DND-41 (cell line): ENCODE measurements around the gene MCM9.

Source experiments
- ATAC-seq: fragments of 200-7000 bp; cut with Tn5 transposase; 3 replicates; pipeline ENCODE4 v1.9.1; 2021; ENCODE audit warnings: low read depth; ENCODE audit not compliant: insufficient read depth
- DNase-seq: peaks from one replicate; pipeline ENCODE4 v3.0.0-alpha.2; 2020
- H2AFZ ChIP-seq: 2 replicates; pipeline ENCODE4 v1.6.0; 2012; ENCODE audit warnings: low read depth, low read length
- H3K27ac ChIP-seq: 2 replicates; pipeline ENCODE4 v1.5.1; 2012; ENCODE audit warnings: low read length, inconsistent platforms
- H3K27me3 ChIP-seq: fragments of 200-600 bp; sonication (generic); 2 replicates; pipeline ENCODE4 v1.6.0; 2012; ENCODE audit warnings: low read length, mild to moderate bottlenecking, inconsistent platforms; ENCODE audit not compliant: insufficient read depth, poor library complexity
- H3K36me3 ChIP-seq: 2 replicates; pipeline ENCODE4 v1.5.1; 2012; ENCODE audit warnings: low read length, inconsistent platforms; ENCODE audit not compliant: insufficient read depth
- H3K4me1 ChIP-seq: 2 replicates; pipeline ENCODE4 v1.5.1; 2012; ENCODE audit warnings: mild to moderate bottlenecking, low read length; ENCODE audit not compliant: insufficient read depth
- H3K4me2 ChIP-seq: 2 replicates; pipeline ENCODE4 v1.6.0; 2012; ENCODE audit warnings: mild to moderate bottlenecking, moderate library complexity, low read length, inconsistent platforms; ENCODE audit not compliant: insufficient read depth
- H3K4me3 ChIP-seq, 2 experiments: fragments of 200-600 bp in 1 of 2; shearing (Covaris generic) in 1 of 2; 2 replicates each; pipeline ENCODE4 v1.5.1; 2012 to 2016; ENCODE audit warnings: inconsistent platforms in 2 of 2, low read length in 2 of 2, mild to moderate bottlenecking in 2 of 2, low read depth in 1 of 2, moderate library complexity in 1 of 2
- H3K79me2 ChIP-seq: 2 replicates; pipeline ENCODE4 v1.6.0; 2012; ENCODE audit warnings: low read length, inconsistent platforms; ENCODE audit not compliant: insufficient read depth
- H3K9ac ChIP-seq: 2 replicates; pipeline ENCODE4 v1.6.0; 2012; ENCODE audit warnings: low read depth, mild to moderate bottlenecking, inconsistent platforms, low read length, moderate library complexity
- H3K9me3 ChIP-seq: 2 replicates; pipeline ENCODE4 v1.5.1; 2012; ENCODE audit warnings: low read length, moderate library complexity, mild to moderate bottlenecking, inconsistent platforms; ENCODE audit not compliant: insufficient read depth, severe bottlenecking
- H4K20me1 ChIP-seq: 2 replicates; pipeline ENCODE4 v1.6.0; 2012; ENCODE audit warnings: low read length; ENCODE audit not compliant: insufficient read depth
- CTCF ChIP-seq: IDR thresholded peaks from 2 replicates; pipeline ENCODE4 v1.5.1; 2012; ENCODE audit warnings: borderline replicate concordance, low read length, moderate library complexity, mild to moderate bottlenecking; ENCODE audit not compliant: poor library complexity, severe bottlenecking; ENCODE audit errors: extremely low read depth
- EZH2 ChIP-seq: IDR thresholded peaks from 3 replicates; pipeline ENCODE4 v1.6.1; 2012; ENCODE audit warnings: borderline replicate concordance, low read depth, mild to moderate bottlenecking, moderate library complexity, low read length, inconsistent platforms; ENCODE audit not compliant: severe bottlenecking

MCM9 gene

GRCh38 chr6:118882314-118882905 lies 52.5 kb downstream of the MCM9 start:
- no peak overlapping the region for H3K9ac ChIP-seq

GRCh38 chr6:118881440-118882313 lies 53.3 kb downstream of the MCM9 start:
- H3K9me3 ChIP-seq = no peaks in the 10 kb centered on the region
- H4K20me1 ChIP-seq = no peaks in the 10 kb centered on the region
- TF ChIP-seq CTCF (no peak), EZH2 (no peak)
- DNase-seq (no peak), ATAC-seq (no peak)
- H3K79me2 ChIP-seq = peaks cover 3% of the 10 kb centered on the region
- no peak overlapping the region for H2AFZ ChIP-seq
- no peak overlapping the region for H3K27ac ChIP-seq
- no peak overlapping the region for H3K4me2 ChIP-seq
- peaks cover 1% of the 10 kb centered on the region for H3K4me1 ChIP-seq
- no peaks in the 10 kb centered on the region for H3K27me3 ChIP-seq
- H3K36me3 ChIP-seq = no peaks in the 10 kb centered on the region
- H3K4me3 ChIP-seq = no peak overlapping the region
- H3K9ac ChIP-seq = no peak overlapping the region

More at GRCh38 chr6:118882314-118882905, 52.5 kb downstream of the MCM9 start:
- no peaks in the 10 kb centered on the region for H4K20me1 ChIP-seq
- H3K36me3 ChIP-seq = no peaks in the 10 kb centered on the region
- H3K4me2 ChIP-seq = no peak overlapping the region
- H3K4me3 ChIP-seq = no peak overlapping the region
- H3K27ac ChIP-seq = no peak overlapping the region
- ATAC-seq = no peak; the same call in 2 of the 3 replicates
- no peaks in the 10 kb centered on the region for H3K27me3 ChIP-seq
- H2AFZ ChIP-seq = no peak overlapping the region
- no peak for TF ChIP-seq EZH2
- no peak for TF ChIP-seq CTCF
- peaks cover 8% of the 10 kb centered on the region for H3K4me1 ChIP-seq
- DNase-seq = no peak
- H3K79me2 ChIP-seq = peaks cover 2% of the 10 kb centered on the region
- no peaks in the 10 kb centered on the region for H3K9me3 ChIP-seq

GRCh38 chr6:118877806-118878205 lies 57.2 kb downstream of the MCM9 start:
- peaks cover 3% of the 10 kb centered on the region for H3K79me2 ChIP-seq
- no peak overlapping the region for H3K4me2 ChIP-seq
- ATAC-seq (no peak), DNase-seq (no peak)
- no peaks in the 10 kb centered on the region for H4K20me1 ChIP-seq
- TF ChIP-seq CTCF (no peak), EZH2 (no peak)
- H3K27ac ChIP-seq = no peak overlapping the region
- no peak overlapping the region for H3K9ac ChIP-seq
- H3K27me3 ChIP-seq = no peaks in the 10 kb centered on the region
- 0 out of 2 replicates have a peak, but pooled peaks cover 3% of the 10 kb centered on the region for H3K36me3 ChIP-seq
- H2AFZ ChIP-seq = no peak overlapping the region
- H3K9me3 ChIP-seq = no peaks in the 10 kb centered on the region
- H3K4me1 ChIP-seq = no peaks in the 10 kb centered on the region
- H3K4me3 ChIP-seq = no peak overlapping the region
